Liver (tissue), 3 donors: Measurements from ENCODE around the gene ACP1.

Experiments
- CTCF ChIP-seq: fragments of 150-350 bp; IDR thresholded peaks from 2 replicates; pipeline ENCODE4 v1.5.1; 2017; ENCODE audit warnings: improper control_type of control experiment, low read depth, low read length; ENCODE audit not compliant: missing input control
- REST ChIP-seq: IDR thresholded peaks from 2 replicates; pipeline ENCODE4 v1.6.1; 2016; ENCODE audit warnings: antibody characterized with exemption, mild to moderate bottlenecking
- SP1 ChIP-seq: IDR thresholded peaks from 2 replicates; pipeline ENCODE4 v1.6.1; 2018; ENCODE audit warnings: antibody characterized with exemption, mild to moderate bottlenecking
- donor health status: healthy.
- donor health status: healthy.

- no peak for TF ChIP-seq REST
- no peak for TF ChIP-seq SP1
- TF ChIP-seq CTCF, result no peak
Observed at GRCh38 chr2:257842-258241, 6.9 kb upstream of the ACP1 start.
